GM12878 (cell line): ENCODE results near the gene ZNF227. TPM values are rescaled to one million over a fixed set of nuclear protein-coding genes. Genes with fewer than 3 reads are reported as not detected.
"Not testable (repeated sequence)": the region's sequence is repeated elsewhere in the genome, so short reads cannot be mapped to it uniquely, and the experiment has no call there.

ENCODE experiments used
- ATAC-seq: fragments of 200-7000 bp; cut with Tn5 transposase; 3 replicates; pipeline ENCODE4 v1.9.1; 2020; ENCODE audit warnings: mild to moderate bottlenecking, moderate library complexity
- BruUV-seq: library from RNA; stranded (reverse); fragments of 400-500 nt; replicated peaks from 2 replicates; lab custom pipeline; 2021; lab: Mats Ljungman, UMichigan
- CTCF ChIA-PET: fragments of 300-600 bp; sonication (Branson Sonifier 250); formaldehyde crosslinking; extraction: SDS; loops from one replicate; lab custom pipeline; 2021; ENCODE audit warnings: inconsistent platforms; lab: Yijun Ruan, JAX
- POLR2A ChIA-PET: fragments of 350-600 bp; formaldehyde crosslinking; extraction: SDS; loops from one replicate; lab custom pipeline; 2021; ENCODE audit warnings: inconsistent platforms; lab: Charles Lee
- RAD21 ChIA-PET: fragments of 300-600 bp; sonication (Branson Sonifier 250); formaldehyde crosslinking; loops from one replicate; lab custom pipeline; 2023; ENCODE audit warnings: antibody characterized with exemption; ENCODE audit not compliant: unreplicated experiment; lab: Charles Lee
- SMC1A ChIA-PET: fragments of 300-600 bp; sonication (Branson Sonifier 250); formaldehyde crosslinking; loops from one replicate; lab custom pipeline; 2023; ENCODE audit not compliant: unreplicated experiment, uncharacterized antibody; lab: Charles Lee
- DNase-seq: peaks from one replicate; pipeline ENCODE4 v3.0.0-alpha.2; 2011; ENCODE audit warnings: low read depth, low spot score
- FAIRE-seq: peaks from 3 replicates; lab custom pipeline; 2011; peaks lifted over from hg19 to GRCh38; lab: Jason Lieb, UNC
- H2AFZ ChIP-seq: 2 replicates; pipeline ENCODE4 v1.6.0; 2011; ENCODE audit warnings: low read depth, low read length, control low read depth; ENCODE audit not compliant: control insufficient read depth
- H3K27ac ChIP-seq: 2 replicates; pipeline ENCODE4 v1.5.1; 2011; ENCODE audit warnings: control low read depth; ENCODE audit not compliant: control insufficient read depth, insufficient read depth
- H3K27me3 ChIP-seq, 2 experiments: replicated peaks in 1 of 2; 2 replicates each; pipeline versions ENCODE4 v1.6.0 to v1.6.1; 2011; ENCODE audit warnings: low read length in 1 of 2; ENCODE audit not compliant: control insufficient read depth in 2 of 2, insufficient read depth in 2 of 2
- H3K36me3 ChIP-seq, 2 experiments: 2 replicates each; pipeline ENCODE4 v1.5.1; 2011; ENCODE audit warnings: low read length in 1 of 2; ENCODE audit not compliant: control insufficient read depth in 2 of 2, insufficient read depth in 2 of 2
- H3K4me1 ChIP-seq: 2 replicates; pipeline ENCODE4 v1.6.1; 2011; ENCODE audit warnings: mild to moderate bottlenecking, low read length, moderate library complexity, mixed read lengths; ENCODE audit not compliant: control insufficient read depth, insufficient read depth
- H3K4me2 ChIP-seq: 2 replicates; pipeline ENCODE4 v1.6.0; 2011; ENCODE audit warnings: control low read depth; ENCODE audit not compliant: control insufficient read depth, insufficient read depth
- H3K4me3 ChIP-seq: fragments of 200-600 bp; sonication (generic); 2 replicates; pipeline ENCODE4 v1.5.1; 2016
- H3K79me2 ChIP-seq: 2 replicates; pipeline ENCODE4 v1.6.0; 2011; ENCODE audit warnings: low read length; ENCODE audit not compliant: control insufficient read depth, insufficient read depth
- H3K9ac ChIP-seq: 2 replicates; pipeline ENCODE4 v1.8.0; 2011; ENCODE audit warnings: low read length, control low read depth, mixed read lengths; ENCODE audit not compliant: control insufficient read depth, insufficient read depth
- H3K9me3 ChIP-seq: replicated peaks from 3 replicates; pipeline ENCODE4 v1.5.1; 2011; ENCODE audit warnings: mild to moderate bottlenecking, low read length; ENCODE audit not compliant: control insufficient read depth, insufficient read depth
- H4K20me1 ChIP-seq: 2 replicates; pipeline ENCODE4 v1.6.0; 2011; ENCODE audit not compliant: control insufficient read depth, insufficient read depth
- whole genome bisulfite sequencing: methylation state at CpG from one replicate; pipeline ENCODE4 v1.1.6; 2016; ENCODE audit warnings: low lambda C conversion rate; ENCODE audit not compliant: insufficient replicate concordance, insufficient coverage; ENCODE audit errors: missing lambda C conversion rate; 5-methylcytosine and 5-hydroxymethylcytosine counted together
- in situ Hi-C: fragments of 300-500 bp; cut with MboI; formaldehyde crosslinking; loops from 9 replicates; pipeline ENCODE4 v1.14.3; 2018; ENCODE audit warnings: mixed read lengths
- intact Hi-C: fragments of 100-400 bp; cut with micrococcal nuclease; formaldehyde crosslinking; loops from one replicate; pipeline ENCODE4 v1.14.2; 2022; ENCODE audit not compliant: unreplicated experiment
- polyA plus RNA-seq, 11 experiments: library from polyadenylated mRNA; depleted of rRNA in 4 of 11; unstranded in 6 of 11; stranded (reverse) in 5 of 11; fragments of >200 nt; fragmentation: Nextera tagmentation in 4 of 11; fragmentation: Illumina TruSeq in 1 of 11; extraction: Ambion mirVana in 4 of 11; extraction: Trizol in 1 of 11; gene quantifications; 1 replicate in 1 of 11; 2 replicates in 10 of 11; pipeline versions ENCODE4 v1.2.1 to v1.2.3, GENCODE V29; 2011 to 2016; ENCODE audit warnings: inconsistent platforms in 2 of 11, missing spikeins in 2 of 11, low read depth in 1 of 11
- total RNA-seq, 4 experiments: library from RNA; depleted of rRNA in 3 of 4; stranded (reverse); fragments of >200 nt in 3 of 4; fragmentation: Illumina TruSeq in 1 of 4; extraction: Trizol in 1 of 4; gene quantifications; 2 replicates each; pipeline versions ENCODE4 v1.2.1 to v1.2.3, GENCODE V29; 2013 to 2021

The ZNF227 gene
- total and polyA plus RNA-seq, 10 of the 15 experiments (the other 5 are each of a cell fraction or from before 2014, with no cell fraction given), result 4.3 to 22.9 (median 13.0) TPM

GRCh38 chr19:44219926-44220325, 7.6 kb downstream of the ZNF227 start:
- in situ Hi-C loops, result not testable (repeated sequence)

GRCh38 chr19:44220761-44221160, 8.4 kb downstream of the ZNF227 start:
- H3K79me2 ChIP-seq, DNase-seq, H2AFZ ChIP-seq, SMC1A ChIA-PET, RAD21 ChIA-PET, H3K9me3 ChIP-seq, CTCF ChIA-PET, H3K4me1 ChIP-seq, H3K27me3 ChIP-seq, H3K4me3 ChIP-seq, ATAC-seq, in situ Hi-C loops, FAIRE-seq, H4K20me1 ChIP-seq, POLR2A ChIA-PET, H3K4me2 ChIP-seq, intact Hi-C loops, H3K27ac ChIP-seq, H3K9ac ChIP-seq, BruUV-seq: not testable (repeated sequence)
- 96% methylated on average over 6 of the region's 6 CpGs for WGBS
- peaks cover 0 to 20% of the 10 kb centered on the region in 2 experiments; a peak in 3 of 4 replicates for H3K36me3 ChIP-seq

More at GRCh38 chr19:44219926-44220325, 7.6 kb downstream of the ZNF227 start:
- H3K4me3 ChIP-seq, RAD21 ChIA-PET, BruUV-seq, H3K79me2 ChIP-seq, H3K27me3 ChIP-seq, H3K4me2 ChIP-seq, H3K4me1 ChIP-seq, H3K27ac ChIP-seq, H4K20me1 ChIP-seq, DNase-seq, H3K9ac ChIP-seq, POLR2A ChIA-PET, intact Hi-C loops, FAIRE-seq, CTCF ChIA-PET, ATAC-seq, H3K9me3 ChIP-seq, H2AFZ ChIP-seq: not testable (repeated sequence)
- SMC1A ChIA-PET, result interaction anchor here (2.5 kb wide), 1 partner anchor 12 kb away, joined by 8 read pairs; no protein-coding TSS in a partner anchor
- peaks cover 0 to 20% of the 10 kb centered on the region in 2 experiments; a peak in 3 of 4 replicates for H3K36me3 ChIP-seq
- 95% methylated on average over 3 of the region's 3 CpGs for WGBS

- CTCF ChIA-PET, H3K4me1 ChIP-seq, H3K4me3 ChIP-seq, SMC1A ChIA-PET, H3K4me2 ChIP-seq, intact Hi-C loops, H3K27ac ChIP-seq, DNase-seq, BruUV-seq, FAIRE-seq, H3K9ac ChIP-seq, POLR2A ChIA-PET, H3K9me3 ChIP-seq, ATAC-seq, RAD21 ChIA-PET, H3K79me2 ChIP-seq, H3K27me3 ChIP-seq, H2AFZ ChIP-seq, in situ Hi-C loops, H4K20me1 ChIP-seq: not testable (repeated sequence)
- 72% methylated on average over 3 of the region's 3 CpGs for WGBS
- H3K36me3 ChIP-seq, result peaks cover 0 to 20% of the 10 kb centered on the region in 2 experiments; a peak in 3 of 4 replicates
Observed at GRCh38 chr19:44221291-44221690, 9.0 kb downstream of the ZNF227 start.
